CD4-positive, alpha-beta T cell treated with Interleukin-6 at 100 ng/mL for 8 hours (primary cell): ENCODE results near the gene CACNG6.
A peak's percentile ranks its signal among the peaks of the same experiment; 100 is the strongest.
"Not testable (repeated sequence)": the region's sequence is repeated elsewhere in the genome, so short reads cannot be mapped to it uniquely, and the experiment has no call there.

Source experiments
- DNase-seq: peaks from one replicate; pipeline ENCODE4 v3.0.0-alpha.2; 2020; ENCODE audit warnings: mixed read lengths, low spot score

The CACNG6 gene

GRCh38 chr19:54001496-54001895 is 10.1 kb downstream of the CACNG6 start:
- DNase-seq, result no peak

DNA sequence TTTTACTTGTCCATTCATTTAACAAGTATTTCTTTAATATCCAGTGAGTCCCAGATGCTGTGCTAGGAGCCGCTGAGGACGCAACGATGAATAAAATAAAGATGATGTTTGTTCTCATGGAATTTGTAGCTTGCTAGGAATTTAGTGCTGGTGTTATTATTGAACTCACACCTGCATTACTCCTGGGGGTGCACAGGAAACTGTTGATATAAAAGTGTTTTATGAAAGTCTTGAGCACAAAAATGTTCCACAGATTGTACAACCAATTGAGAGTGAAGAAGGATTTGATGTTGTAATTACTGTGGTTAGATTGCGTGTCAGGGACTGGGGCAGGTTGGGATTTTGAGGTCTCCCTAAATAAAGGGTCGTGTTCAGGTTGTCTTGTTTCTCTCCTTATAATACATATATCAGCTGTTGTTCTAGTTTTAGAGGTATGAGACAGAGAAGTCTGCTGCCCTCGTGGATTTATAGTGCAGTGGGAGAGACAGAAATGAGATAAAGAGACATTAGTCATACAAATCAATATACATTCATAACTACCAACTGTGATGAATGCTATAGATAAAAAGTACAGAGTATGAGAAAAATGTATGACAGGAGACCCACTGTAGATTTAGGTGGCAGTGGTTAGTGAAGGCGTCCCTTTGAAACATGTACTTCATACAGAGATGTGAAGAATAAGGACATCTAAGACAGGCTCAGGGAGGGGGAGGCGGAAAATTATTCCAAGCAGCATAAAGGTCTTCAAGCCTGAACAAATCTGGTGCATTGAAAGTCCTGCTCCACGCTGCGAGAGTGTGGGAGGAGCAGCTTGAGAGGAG is 11.3 kb downstream of the CACNG6 start:
- DNase-seq, result no peak

DNA sequence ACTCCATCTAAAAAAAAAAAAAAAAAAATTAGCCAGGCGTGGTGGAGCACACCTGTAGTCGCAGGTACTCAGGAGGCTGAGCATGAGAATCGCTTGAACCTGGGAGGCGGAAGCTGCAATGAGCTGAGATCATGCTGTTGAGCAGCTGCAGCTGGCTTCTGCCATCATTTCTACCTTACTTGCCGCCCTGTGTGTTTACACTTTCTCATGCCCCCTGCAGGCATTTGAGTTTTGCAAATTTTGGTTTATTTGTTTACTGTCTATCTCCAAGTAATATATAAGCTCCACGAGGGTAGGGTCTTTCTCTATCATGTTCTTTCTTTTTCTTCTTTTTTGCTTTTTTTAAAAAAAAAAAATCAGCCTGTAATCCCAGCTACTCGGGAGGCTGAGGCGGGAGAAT is 18.0 kb downstream of the CACNG6 start:
- no peak for DNase-seq

GRCh38 chr19:54010474-54010873 is 19.0 kb downstream of the CACNG6 start:
- DNase-seq, result no peak

GRCh38 chr19:54011507-54012211 is 20.2 kb downstream of the CACNG6 start:
- no peak for DNase-seq

DNA sequence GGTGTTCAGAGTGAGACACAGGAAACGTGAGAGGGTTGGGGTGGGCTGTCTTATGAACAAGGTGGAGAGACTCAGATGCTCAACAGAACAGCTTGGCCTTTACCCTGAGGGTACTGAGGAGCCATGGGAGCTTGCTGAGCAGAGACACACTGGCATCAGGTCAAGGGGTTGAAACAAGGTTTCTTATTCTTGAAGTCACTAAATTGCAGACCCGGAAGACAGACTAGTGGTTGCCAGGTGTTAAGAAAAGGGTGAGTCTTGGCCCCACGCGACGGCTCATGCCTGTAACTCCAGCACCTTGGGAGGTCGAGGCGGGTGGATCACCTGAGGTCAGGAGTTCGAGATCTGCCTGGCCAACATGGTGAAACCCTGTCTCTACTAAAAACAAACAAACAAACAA is 22.4 kb downstream of the CACNG6 start:
- no peak for DNase-seq

DNA sequence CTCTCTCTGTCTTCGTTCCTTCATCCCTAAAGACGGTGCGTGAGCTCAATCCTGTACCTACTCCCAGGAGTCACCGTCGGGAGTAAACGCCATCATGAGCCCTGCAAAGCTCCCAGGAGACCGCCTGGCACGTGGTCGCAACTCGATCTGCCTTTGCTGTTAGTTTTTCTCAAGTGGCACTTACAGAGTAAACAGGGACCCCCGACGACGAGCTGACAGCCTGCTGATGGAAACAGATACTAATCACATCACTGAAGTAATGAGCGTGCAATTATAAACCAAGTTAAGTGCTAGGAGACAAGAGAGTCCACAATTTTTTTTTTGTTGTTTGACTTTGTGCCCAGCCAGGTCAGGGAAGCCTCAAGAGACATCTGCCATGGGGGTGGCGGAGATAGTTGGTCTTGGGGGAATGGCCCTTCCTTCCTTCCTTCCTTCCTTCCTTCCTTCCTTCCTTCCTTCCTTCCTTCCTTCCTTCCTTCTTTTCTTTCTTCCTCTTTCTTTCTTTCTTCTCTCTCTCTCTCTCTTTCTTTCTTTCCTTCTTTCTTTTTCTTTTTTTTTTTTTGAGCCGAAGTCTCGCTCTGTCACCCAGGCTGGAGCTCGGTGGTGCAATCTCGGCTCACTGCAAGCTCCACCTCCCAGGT is 23.6 kb downstream of the CACNG6 start:
- no peak for DNase-seq

- no peak for DNase-seq
Measured at GRCh38 chr19:54017261-54017660, 25.8 kb downstream of the CACNG6 start.

- DNase-seq, result no peak
Measured at GRCh38 chr19:54021363-54021762, 29.9 kb downstream of the CACNG6 start.

DNA sequence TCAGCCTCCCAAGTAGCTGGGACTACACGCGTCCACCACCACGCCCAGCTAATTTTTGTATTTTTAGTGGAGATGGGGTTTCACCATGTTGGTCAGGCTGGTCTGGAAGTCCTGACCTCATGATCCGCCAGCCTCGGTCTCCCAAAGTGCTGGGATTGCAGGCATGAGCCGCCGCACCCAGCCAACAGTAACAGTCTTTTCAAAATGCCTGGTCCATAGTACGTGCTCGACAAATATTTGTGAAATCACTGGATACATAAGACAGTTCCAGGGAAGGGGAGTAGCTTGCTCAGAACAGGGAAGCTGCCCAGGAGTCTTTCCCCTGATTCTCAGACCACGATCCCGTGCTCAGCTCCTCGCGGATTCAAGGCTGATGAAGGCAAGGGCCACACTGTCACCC is 30.5 kb downstream of the CACNG6 start:
- no peak for DNase-seq

- DNase-seq, result no peak
Measured at GRCh38 chr19:54023191-54023590, 31.8 kb downstream of the CACNG6 start.

- DNase-seq, result no peak
Measured at GRCh38 chr19:54024660-54025059, 33.2 kb downstream of the CACNG6 start.

DNA sequence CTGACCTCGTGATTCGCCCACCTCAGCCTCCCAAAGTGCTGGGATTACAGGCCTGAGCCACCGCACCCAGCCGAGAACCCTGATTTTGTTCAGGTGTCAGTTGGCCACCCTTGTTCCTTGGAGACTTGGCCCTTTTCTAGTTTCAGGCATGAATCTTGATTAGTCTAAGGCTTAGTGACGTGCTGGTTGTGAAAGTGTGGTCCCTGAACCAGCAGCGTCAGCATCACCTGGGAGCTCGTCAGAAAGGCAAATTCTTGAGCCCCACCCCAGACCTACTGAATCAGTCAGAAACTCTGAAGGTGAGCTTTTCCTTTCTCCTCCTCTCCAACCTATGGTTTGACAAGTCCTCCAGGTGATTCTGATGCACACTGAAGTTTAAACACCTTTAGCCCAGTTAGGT is 35.2 kb downstream of the CACNG6 start:
- no peak for DNase-seq

DNA sequence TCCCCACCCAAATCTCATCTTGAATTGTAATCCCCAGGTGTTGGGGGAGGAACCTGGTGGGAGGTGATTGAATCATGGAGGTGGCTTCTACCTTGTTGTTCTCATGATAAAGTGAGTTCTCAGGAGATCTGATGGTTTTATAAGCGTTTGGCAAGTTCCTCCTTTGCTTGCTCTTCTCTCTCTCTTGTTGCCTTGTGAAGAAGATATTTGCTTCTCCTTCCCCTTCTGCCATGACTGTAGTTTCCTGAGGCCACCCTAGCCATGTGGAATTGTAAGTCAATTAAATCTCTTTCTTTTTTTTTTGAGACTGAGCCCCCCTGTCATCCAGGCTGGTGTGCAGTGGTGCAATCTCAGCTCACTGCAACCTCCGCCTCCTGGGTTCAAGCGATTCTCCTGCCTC is 37.9 kb downstream of the CACNG6 start:
- DNase-seq, result no peak

- DNase-seq, result peak; percentile 32
Measured at GRCh38 chr19:54029930-54030490, 38.6 kb downstream of the CACNG6 start.

DNA sequence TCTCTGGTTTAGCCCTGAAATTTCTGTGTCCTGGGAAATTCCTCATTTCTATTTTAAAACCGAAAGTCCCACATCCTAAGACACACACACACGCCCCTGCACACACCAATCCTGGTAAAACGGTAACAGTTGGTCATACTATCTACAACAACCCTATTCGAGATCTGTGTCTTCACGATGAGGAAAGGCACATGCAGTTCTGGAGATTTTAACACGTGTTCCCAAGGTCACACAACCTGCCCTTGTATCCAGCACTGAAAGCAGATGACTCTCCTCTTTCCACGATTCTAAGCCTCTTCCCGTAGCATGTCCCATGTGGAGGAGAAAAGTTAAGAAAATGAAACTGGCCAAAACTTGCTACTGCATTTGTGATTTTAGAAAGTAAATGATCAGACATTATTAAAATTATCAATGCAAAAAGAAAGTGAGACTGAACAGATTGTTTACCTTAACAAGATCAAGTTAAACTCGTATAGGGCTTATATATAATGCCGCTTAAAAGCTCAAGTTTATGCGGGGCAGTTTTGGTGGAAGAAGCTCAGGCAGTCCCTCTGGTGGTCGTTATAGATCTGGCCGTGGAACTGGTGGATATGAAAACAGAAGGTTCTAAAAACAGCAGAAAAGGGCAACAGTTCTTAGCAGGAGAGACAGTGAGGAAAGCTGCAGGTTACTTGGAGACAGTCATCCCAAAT is 39.6 kb downstream of the CACNG6 start:
- no peak for DNase-seq

GRCh38 chr19:54035215-54036178 is 44.1 kb downstream of the CACNG6 start:
- DNase-seq, result no peak

DNA sequence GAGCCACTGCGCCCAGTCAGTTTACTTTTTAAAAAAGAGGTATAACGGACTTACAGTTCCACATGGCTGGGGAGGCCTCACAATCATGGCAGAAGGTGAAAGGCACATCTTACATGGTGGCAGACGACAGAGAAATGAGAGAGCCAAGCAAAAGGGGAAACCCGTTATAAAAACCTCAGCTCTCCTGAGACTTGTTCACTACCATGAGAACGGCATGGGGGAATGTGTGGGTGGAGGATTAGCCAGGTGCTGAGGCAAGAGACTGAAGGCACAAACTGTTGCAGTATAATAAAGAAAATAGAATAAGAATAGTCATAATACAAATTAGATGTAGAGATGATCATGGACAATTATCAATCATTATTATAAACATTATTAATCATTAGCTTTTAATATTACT is 45.1 kb downstream of the CACNG6 start:
- DNase-seq, result not testable (repeated sequence)

GRCh38 chr19:54040003-54040402 is 48.6 kb downstream of the CACNG6 start:
- DNase-seq, result no peak

GRCh38 chr19:54041969-54042606 is 50.7 kb downstream of the CACNG6 start:
- DNase-seq, result no peak
